ENCODE measurements around the gene KCNA2.

The KCNA2 gene

GRCh38 chr1:110588486-110588885 is 17.7 kb downstream of the KCNA2 start:
- H3K27ac ChIP-seq (ENCODE audit: low read length) = no peak overlapping the region
- no peak for DNase-seq (ENCODE audit: low read depth, low spot score)
- H3K36me3 ChIP-seq (ENCODE audit: control insufficient read depth, insufficient read depth, low read length) = no peaks in the 10 kb centered on the region
- WGBS (ENCODE audit: insufficient coverage, insufficient read length) = no CpG with 5 or more reads among the region's 1 CpG
- H3K9me3 ChIP-seq (ENCODE audit: control insufficient read depth, insufficient read depth, low read length) = no peaks in the 10 kb centered on the region
- H3K4me1 ChIP-seq (ENCODE audit: control insufficient read depth, insufficient read depth, low read length) = no peaks in the 10 kb centered on the region
- peaks cover 3% of the 10 kb centered on the region; the same call in 1 of the 2 replicates for H3K27me3 ChIP-seq (ENCODE audit: control insufficient read depth, insufficient read depth, low read length)
- H3K4me3 ChIP-seq (ENCODE audit: low read length) = no peak overlapping the region

- no peaks in the 10 kb centered on the region for H3K4me1 ChIP-seq (ENCODE audit: control insufficient read depth, insufficient read depth, low read length)
- no peak for DNase-seq (ENCODE audit: low read depth, low spot score)
- H3K27ac ChIP-seq (ENCODE audit: low read length) = no peak overlapping the region
- no peaks in the 10 kb centered on the region for H3K36me3 ChIP-seq (ENCODE audit: control insufficient read depth, insufficient read depth, low read length)
- H3K9me3 ChIP-seq (ENCODE audit: control insufficient read depth, insufficient read depth, low read length) = no peaks in the 10 kb centered on the region
- no peak overlapping the region for H3K4me3 ChIP-seq (ENCODE audit: low read length)
- H3K27me3 ChIP-seq (ENCODE audit: control insufficient read depth, insufficient read depth, low read length) = peaks cover 3% of the 10 kb centered on the region; the same call in 1 of the 2 replicates
- no CpG with 5 or more reads among the region's 4 CpGs for WGBS (ENCODE audit: insufficient coverage, insufficient read length)
Observed at GRCh38 chr1:110587906-110588305, 18.3 kb downstream of the KCNA2 start.

- no CpG with 5 or more reads among the region's 1 CpG for WGBS (ENCODE audit: insufficient coverage, insufficient read length)
- Histone ChIP-seq H3K27me3 (ENCODE audit: control insufficient read depth, insufficient read depth, low read length) (peaks cover 8% of the 10 kb centered on the region; the same call in 1 of the 2 replicates), H3K4me3 (ENCODE audit: low read length) (no peak overlapping the region), H3K27ac (ENCODE audit: low read length) (no peak overlapping the region), H3K4me1 (ENCODE audit: control insufficient read depth, insufficient read depth, low read length) (no peaks in the 10 kb centered on the region), H3K36me3 (ENCODE audit: control insufficient read depth, insufficient read depth, low read length) (no peaks in the 10 kb centered on the region), H3K9me3 (ENCODE audit: control insufficient read depth, insufficient read depth, low read length) (no peaks in the 10 kb centered on the region)
- DNase-seq (ENCODE audit: low read depth, low spot score) = no peak
Observed at GRCh38 chr1:110585481-110585880, 20.7 kb downstream of the KCNA2 start.

- peaks cover 14% of the 10 kb centered on the region for H3K27me3 ChIP-seq (ENCODE audit: control insufficient read depth, insufficient read depth, low read length)
- no peak overlapping the region for H3K27ac ChIP-seq (ENCODE audit: low read length)
- no peaks in the 10 kb centered on the region for H3K4me1 ChIP-seq (ENCODE audit: control insufficient read depth, insufficient read depth, low read length)
- no CpG with 5 or more reads among the region's 8 CpGs for WGBS (ENCODE audit: insufficient coverage, insufficient read length)
- H3K36me3 ChIP-seq (ENCODE audit: control insufficient read depth, insufficient read depth, low read length) = no peaks in the 10 kb centered on the region
- H3K9me3 ChIP-seq (ENCODE audit: control insufficient read depth, insufficient read depth, low read length) = 0 out of 2 replicates have a peak, but pooled peaks cover under 1% of the 10 kb centered on the region
- no peak overlapping the region for H3K4me3 ChIP-seq (ENCODE audit: low read length)
- DNase-seq (ENCODE audit: low read depth, low spot score) = no peak
Observed at GRCh38 chr1:110584045-110584444, 22.1 kb downstream of the KCNA2 start.

- 0 out of 2 replicates have a peak, but pooled peaks cover 1% of the 10 kb centered on the region for H3K9me3 ChIP-seq (ENCODE audit: control insufficient read depth, insufficient read depth, low read length)
- no peak overlapping the region for H3K4me3 ChIP-seq (ENCODE audit: low read length)
- H3K36me3 ChIP-seq (ENCODE audit: control insufficient read depth, insufficient read depth, low read length) = no peaks in the 10 kb centered on the region
- WGBS (ENCODE audit: insufficient coverage, insufficient read length) = no CpG with 5 or more reads among the region's 5 CpGs
- no peaks in the 10 kb centered on the region for H3K4me1 ChIP-seq (ENCODE audit: control insufficient read depth, insufficient read depth, low read length)
- H3K27me3 ChIP-seq (ENCODE audit: control insufficient read depth, insufficient read depth, low read length) = peaks cover 13% of the 10 kb centered on the region
- no peak for DNase-seq (ENCODE audit: low read depth, low spot score)
- no peak overlapping the region for H3K27ac ChIP-seq (ENCODE audit: low read length)
Observed at GRCh38 chr1:110583505-110583904, 22.7 kb downstream of the KCNA2 start.

- H3K27me3 ChIP-seq (ENCODE audit: control insufficient read depth, insufficient read depth, low read length) = peaks cover 12% of the 10 kb centered on the region
- DNase-seq (ENCODE audit: low read depth, low spot score) = no peak
Observed at GRCh38 chr1:110582378-110582777, 23.8 kb downstream of the KCNA2 start.

GRCh38 chr1:110581682-110582145 is 24.4 kb downstream of the KCNA2 start:
- H3K9me3 ChIP-seq (ENCODE audit: control insufficient read depth, insufficient read depth, low read length) = 0 out of 2 replicates have a peak, but pooled peaks cover 1% of the 10 kb centered on the region
- no peak overlapping the region for H3K4me3 ChIP-seq (ENCODE audit: low read length)
- H3K4me1 ChIP-seq (ENCODE audit: control insufficient read depth, insufficient read depth, low read length) = no peaks in the 10 kb centered on the region
- DNase-seq (ENCODE audit: low read depth, low spot score) = no peak
- WGBS (ENCODE audit: insufficient coverage, insufficient read length) = no CpG with 5 or more reads among the region's 5 CpGs
- H3K27ac ChIP-seq (ENCODE audit: low read length) = no peak overlapping the region
- H3K36me3 ChIP-seq (ENCODE audit: control insufficient read depth, insufficient read depth, low read length) = no peaks in the 10 kb centered on the region
- peaks cover 14% of the 10 kb centered on the region for H3K27me3 ChIP-seq (ENCODE audit: control insufficient read depth, insufficient read depth, low read length)

More at GRCh38 chr1:110582378-110582777, 23.8 kb downstream of the KCNA2 start:
- Histone ChIP-seq H3K4me1 (ENCODE audit: control insufficient read depth, insufficient read depth, low read length) (no peaks in the 10 kb centered on the region), H3K27ac (ENCODE audit: low read length) (no peak overlapping the region), H3K36me3 (ENCODE audit: control insufficient read depth, insufficient read depth, low read length) (no peaks in the 10 kb centered on the region), H3K4me3 (ENCODE audit: low read length) (no peak overlapping the region), H3K9me3 (ENCODE audit: control insufficient read depth, insufficient read depth, low read length) (0 out of 2 replicates have a peak, but pooled peaks cover 1% of the 10 kb centered on the region)
- no CpG with 5 or more reads among the region's 4 CpGs for WGBS (ENCODE audit: insufficient coverage, insufficient read length)

- peaks cover 14% of the 10 kb centered on the region for H3K27me3 ChIP-seq (ENCODE audit: control insufficient read depth, insufficient read depth, low read length)
- DNase-seq (ENCODE audit: low read depth, low spot score) = no peak
- WGBS (ENCODE audit: insufficient coverage, insufficient read length) = no CpG with 5 or more reads among the region's 1 CpG
- no peak overlapping the region for H3K27ac ChIP-seq (ENCODE audit: low read length)
- 0 out of 2 replicates have a peak, but pooled peaks cover 1% of the 10 kb centered on the region for H3K9me3 ChIP-seq (ENCODE audit: control insufficient read depth, insufficient read depth, low read length)
- H3K4me1 ChIP-seq (ENCODE audit: control insufficient read depth, insufficient read depth, low read length) = no peaks in the 10 kb centered on the region
- H3K4me3 ChIP-seq (ENCODE audit: low read length) = no peak overlapping the region
- H3K36me3 ChIP-seq (ENCODE audit: control insufficient read depth, insufficient read depth, low read length) = no peaks in the 10 kb centered on the region
Observed at GRCh38 chr1:110580244-110580643, 25.9 kb downstream of the KCNA2 start.

GRCh38 chr1:110579460-110579859 is 26.7 kb downstream of the KCNA2 start:
- WGBS (ENCODE audit: insufficient coverage, insufficient read length) = no CpG with 5 or more reads among the region's 3 CpGs
- Histone ChIP-seq H3K4me1 (ENCODE audit: control insufficient read depth, insufficient read depth, low read length) (no peaks in the 10 kb centered on the region), H3K4me3 (ENCODE audit: low read length) (no peak overlapping the region), H3K27ac (ENCODE audit: low read length) (no peak overlapping the region), H3K36me3 (ENCODE audit: control insufficient read depth, insufficient read depth, low read length) (no peaks in the 10 kb centered on the region), H3K9me3 (ENCODE audit: control insufficient read depth, insufficient read depth, low read length) (0 out of 2 replicates have a peak, but pooled peaks cover 1% of the 10 kb centered on the region), H3K27me3 (ENCODE audit: control insufficient read depth, insufficient read depth, low read length) (peaks cover 16% of the 10 kb centered on the region)
- DNase-seq (ENCODE audit: low read depth, low spot score) = no peak

- Histone ChIP-seq H3K4me1 (ENCODE audit: control insufficient read depth, insufficient read depth, low read length) (no peaks in the 10 kb centered on the region), H3K4me3 (ENCODE audit: low read length) (no peak overlapping the region), H3K36me3 (ENCODE audit: control insufficient read depth, insufficient read depth, low read length) (no peaks in the 10 kb centered on the region), H3K27me3 (ENCODE audit: control insufficient read depth, insufficient read depth, low read length) (peaks cover 26% of the 10 kb centered on the region), H3K27ac (ENCODE audit: low read length) (no peak overlapping the region), H3K9me3 (ENCODE audit: control insufficient read depth, insufficient read depth, low read length) (0 out of 2 replicates have a peak, but pooled peaks cover 1% of the 10 kb centered on the region)
- DNase-seq (ENCODE audit: low read depth, low spot score) = no peak
Observed at GRCh38 chr1:110576441-110576840, 29.7 kb downstream of the KCNA2 start.

GRCh38 chr1:110573314-110573713 is 32.8 kb downstream of the KCNA2 start:
- no CpG with 5 or more reads among the region's 1 CpG for WGBS (ENCODE audit: insufficient coverage, insufficient read length)
- H3K27me3 ChIP-seq (ENCODE audit: control insufficient read depth, insufficient read depth, low read length) = peaks cover 14% of the 10 kb centered on the region; the same call in 1 of the 2 replicates
- no peaks in the 10 kb centered on the region; the same call in 1 of the 2 replicates for H3K4me1 ChIP-seq (ENCODE audit: control insufficient read depth, insufficient read depth, low read length)
- H3K27ac ChIP-seq (ENCODE audit: low read length) = no peak overlapping the region
- no peaks in the 10 kb centered on the region for H3K9me3 ChIP-seq (ENCODE audit: control insufficient read depth, insufficient read depth, low read length)
- H3K4me3 ChIP-seq (ENCODE audit: low read length) = no peak overlapping the region
- DNase-seq (ENCODE audit: low read depth, low spot score) = no peak
- H3K36me3 ChIP-seq (ENCODE audit: control insufficient read depth, insufficient read depth, low read length) = no peaks in the 10 kb centered on the region

Data from iPS DF 6.9 (cell line).